Endometrium (tissue), 2 donors: Measurements from ENCODE around the gene IFT122.

Experiments used
- FAIRE-seq: peaks from 2 replicates; lab custom pipeline; 2012; peaks lifted over from hg19 to GRCh38; lab: Jason Lieb, UNC
- donor health status: control.
- donor health status: control.

The IFT122 gene

DNA sequence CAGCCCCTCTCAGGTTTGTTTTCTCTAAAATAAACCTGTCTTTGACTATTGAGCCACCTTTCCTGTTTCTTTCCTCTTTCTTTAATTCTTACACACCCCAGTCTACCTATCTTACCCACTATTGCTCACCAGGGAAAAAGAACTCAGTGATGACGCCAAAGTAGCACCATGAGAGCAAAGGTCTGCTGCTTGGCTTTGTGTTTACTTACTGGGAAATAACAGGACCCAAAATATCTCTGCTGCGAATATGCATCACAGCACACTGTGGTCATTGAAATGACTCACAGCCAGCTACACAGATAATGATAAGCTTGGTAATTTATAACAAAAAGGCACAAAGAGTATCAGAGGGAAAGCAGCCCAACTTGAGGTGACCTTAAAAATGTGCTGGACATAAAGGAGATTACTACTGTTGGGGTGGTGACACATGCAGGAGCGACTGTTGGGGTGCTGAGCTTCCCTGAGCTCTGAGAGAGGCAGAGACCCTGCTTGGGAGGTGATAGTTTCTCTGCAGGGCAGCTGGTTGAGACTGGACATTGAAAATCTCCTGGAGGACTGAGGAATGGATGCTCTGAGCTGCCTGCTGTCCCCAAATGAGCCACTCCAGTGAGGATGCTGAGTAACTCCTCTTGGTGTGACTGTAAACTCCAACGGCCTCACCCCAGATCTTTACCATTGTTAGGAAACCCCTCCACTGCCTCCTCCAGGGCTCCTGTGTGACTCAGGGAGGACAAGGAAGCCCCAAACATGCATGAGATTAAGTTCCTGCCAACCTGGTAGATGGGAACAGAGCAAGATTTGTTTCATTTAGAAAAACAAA, 26.1 kb upstream of the IFT122 start:
- FAIRE-seq = no peak

GRCh38 chr3:129415378-129415777, 24.6 kb upstream of the IFT122 start:
- no peak for FAIRE-seq

DNA sequence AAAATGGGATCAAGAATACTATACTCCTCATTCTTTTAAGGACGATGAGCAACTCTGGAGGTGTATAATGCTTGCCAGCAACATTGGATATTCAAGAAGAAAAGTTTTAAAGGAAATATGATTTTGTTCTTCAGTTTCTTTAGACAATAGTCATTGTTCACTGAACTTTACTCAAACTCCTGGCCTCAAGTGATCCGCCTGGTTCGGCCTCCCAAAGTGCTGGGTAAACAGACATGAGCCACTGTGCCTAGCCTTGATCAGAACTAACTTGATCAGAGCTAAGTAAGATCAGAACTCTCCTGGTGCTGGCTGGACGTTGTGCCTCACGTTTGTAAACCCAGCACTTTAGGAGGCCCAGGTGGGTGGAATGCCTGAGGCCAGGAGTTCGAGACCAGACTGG, 24.2 kb upstream of the IFT122 start:
- no peak for FAIRE-seq

DNA sequence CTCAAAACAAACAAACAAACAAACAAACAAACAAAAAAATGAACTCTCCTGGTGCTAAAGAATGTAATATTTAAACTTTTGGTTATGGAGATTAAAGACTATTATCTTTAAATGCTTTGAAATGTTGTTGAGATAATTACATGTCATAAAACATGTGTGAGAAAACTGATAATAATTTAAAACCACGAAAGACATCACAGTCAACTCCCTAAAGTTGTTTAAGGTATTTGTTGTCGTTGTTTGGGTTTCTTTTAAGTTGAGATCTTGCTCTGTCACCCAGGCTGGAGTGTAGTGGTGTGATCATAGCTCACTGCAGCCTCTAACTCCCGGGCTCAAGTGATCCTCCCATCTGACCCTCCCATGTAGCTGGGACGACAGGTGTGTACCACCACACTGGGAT, 23.6 kb upstream of the IFT122 start:
- no peak for FAIRE-seq

- FAIRE-seq = peak; percentile 99
Measured at GRCh38 chr3:129417326-129417725, 22.7 kb upstream of the IFT122 start.

GRCh38 chr3:129418041-129418973, 21.7 kb upstream of the IFT122 start:
- FAIRE-seq = no peak

GRCh38 chr3:129419476-129419875, 20.5 kb upstream of the IFT122 start:
- FAIRE-seq = no peak

GRCh38 chr3:129421236-129421883, 18.7 kb upstream of the IFT122 start:
- no peak for FAIRE-seq

GRCh38 chr3:129421988-129422745, 17.9 kb upstream of the IFT122 start:
- no peak for FAIRE-seq

GRCh38 chr3:129422897-129423296, 17.1 kb upstream of the IFT122 start:
- no peak for FAIRE-seq

GRCh38 chr3:129424185-129424841, 15.7 kb upstream of the IFT122 start:
- FAIRE-seq = no peak

DNA sequence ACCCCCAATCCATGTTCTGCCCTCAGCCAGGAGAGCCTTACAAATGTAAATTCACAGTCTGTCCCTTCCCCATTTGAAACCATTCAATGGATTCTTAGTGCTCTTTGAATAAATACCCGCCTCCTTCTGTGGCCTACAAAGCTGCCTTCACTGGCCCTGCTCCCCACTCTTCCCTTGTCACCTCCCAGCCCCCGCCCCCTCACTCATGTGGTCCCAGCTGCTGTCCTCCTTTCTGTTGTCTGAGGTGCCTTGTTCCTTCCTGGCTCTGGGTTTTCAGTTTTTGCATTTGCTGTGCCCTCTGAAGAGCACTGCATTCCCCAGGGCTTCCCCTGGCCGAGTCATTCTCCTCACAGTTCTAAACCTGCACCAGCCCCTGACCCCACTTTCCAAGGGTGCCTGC, 14.8 kb upstream of the IFT122 start:
- no peak for FAIRE-seq

DNA sequence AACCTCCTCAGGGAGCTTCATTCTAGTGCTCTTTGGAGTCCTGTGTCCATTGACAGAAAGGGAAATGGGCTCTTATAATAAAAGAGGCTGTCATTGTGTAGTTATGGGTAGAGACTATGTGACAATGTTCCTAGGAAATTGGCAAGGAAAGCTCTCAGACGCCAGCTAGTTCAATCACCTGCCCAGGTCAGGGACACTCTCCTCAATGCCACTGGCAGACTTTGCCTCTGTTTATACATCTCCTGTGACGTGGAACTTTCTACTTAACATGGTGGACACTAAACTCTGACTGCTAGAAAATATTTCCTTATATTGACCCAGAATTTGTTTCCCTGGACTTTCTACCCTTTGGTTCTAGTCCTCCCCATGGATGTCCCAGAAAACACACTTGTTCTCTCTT, 14.4 kb upstream of the IFT122 start:
- FAIRE-seq = no peak

DNA sequence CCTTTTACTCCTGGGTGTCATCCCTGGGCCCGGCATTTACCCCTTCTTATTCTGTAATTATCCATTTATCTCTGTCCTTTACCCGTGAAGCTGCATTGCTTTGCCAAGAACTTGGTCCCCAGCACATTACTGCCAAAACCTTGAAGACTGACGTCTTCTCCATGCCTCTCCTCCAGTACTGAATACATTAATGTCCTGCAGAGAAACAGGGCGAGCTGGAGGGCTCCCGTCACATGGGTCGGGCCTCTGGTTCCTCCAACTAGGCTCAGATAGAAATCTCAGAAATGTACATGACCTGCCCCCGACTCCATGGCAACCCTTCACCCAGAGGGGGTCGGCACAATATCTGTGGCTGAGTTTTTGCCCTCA, 12.0 kb upstream of the IFT122 start:
- FAIRE-seq = no peak

- FAIRE-seq = peak; percentile 76
Measured at GRCh38 chr3:129428376-129429079, 11.5 kb upstream of the IFT122 start, which contains the start of gene EFCAB12. EFCAB12 (minus strand) TSS chr3:129428636; CDS start chr3:129428488, 148 bp downstream.

GRCh38 chr3:129429080-129429451, 11.0 kb upstream of the IFT122 start:
- no peak for FAIRE-seq

DNA sequence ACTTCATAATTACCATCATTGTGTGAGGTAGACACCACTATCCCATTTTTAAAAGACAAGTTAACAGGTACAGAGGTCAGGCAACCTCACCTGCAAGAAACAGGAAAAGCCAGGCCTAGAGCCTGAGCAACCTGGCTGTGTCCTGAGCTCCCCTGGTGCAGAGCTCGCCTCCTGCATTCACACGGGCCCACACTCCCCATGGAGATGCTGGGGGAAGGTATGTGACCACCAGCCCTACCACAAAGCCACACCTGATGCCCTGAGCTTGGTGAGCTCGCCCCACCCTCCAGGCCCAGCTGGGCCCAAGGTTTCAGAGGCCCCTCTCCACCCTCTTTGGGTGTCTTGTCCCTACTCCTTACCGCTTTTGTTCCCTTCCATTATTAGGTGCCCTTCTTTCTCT, 10.4 kb upstream of the IFT122 start:
- FAIRE-seq = no peak

- no peak for FAIRE-seq
Measured at GRCh38 chr3:129432036-129432435, 8.0 kb upstream of the IFT122 start.

DNA sequence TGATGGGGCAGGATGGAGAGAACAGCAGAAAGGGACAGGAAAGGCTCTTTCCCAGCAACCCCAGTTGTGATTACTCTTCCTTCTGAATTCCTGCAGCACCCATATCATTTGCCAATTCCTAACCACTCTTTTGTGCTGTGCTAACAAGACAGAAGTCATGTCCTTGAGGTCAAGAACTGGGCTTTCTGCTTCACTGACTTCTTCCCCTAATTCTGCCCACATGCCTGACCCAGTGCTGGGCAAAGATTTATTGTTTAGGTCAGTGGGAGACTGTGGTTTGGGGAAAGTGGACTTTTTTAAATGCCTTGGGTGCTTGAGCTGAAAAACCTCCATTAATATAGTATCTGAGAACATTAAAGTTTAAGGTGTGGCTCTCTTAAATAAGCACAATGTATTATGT, 7.4 kb upstream of the IFT122 start:
- no peak for FAIRE-seq

DNA sequence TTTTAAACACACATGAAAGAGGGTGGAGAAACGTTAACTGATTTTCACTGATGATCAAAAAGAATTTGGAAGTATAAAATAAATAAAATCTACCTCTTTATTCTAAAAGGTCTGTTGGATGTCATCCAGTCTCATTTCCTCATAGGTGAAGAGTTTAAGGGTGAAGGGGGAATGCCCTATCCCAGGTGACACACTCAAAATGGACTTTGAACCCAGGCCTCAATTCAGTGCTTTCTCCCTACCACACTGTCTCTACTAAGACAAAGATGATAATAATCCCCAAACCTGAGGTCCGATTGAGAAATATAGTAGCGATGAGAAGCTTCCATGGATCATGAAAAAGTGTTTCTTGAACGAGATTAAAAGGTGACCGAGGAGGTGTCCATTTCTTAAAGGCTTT, 6.5 kb upstream of the IFT122 start:
- no peak for FAIRE-seq

DNA sequence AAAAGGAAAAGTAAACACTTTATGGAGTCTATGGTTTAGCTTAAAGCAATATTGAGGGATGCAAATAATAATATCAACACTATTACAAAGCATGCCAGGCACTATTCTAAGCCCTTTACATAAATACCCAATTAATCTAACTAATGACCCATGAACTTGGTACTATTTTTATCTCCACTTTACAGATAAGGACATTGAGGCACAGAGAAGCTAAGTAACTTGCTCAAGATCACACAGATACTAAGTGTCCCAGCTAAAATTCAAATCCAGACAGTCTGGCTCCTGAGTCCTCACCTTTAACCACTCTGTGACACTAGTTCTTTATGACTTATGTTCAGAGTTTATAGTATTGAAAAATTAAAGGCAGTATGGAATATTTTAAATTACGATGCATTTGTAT, 5.9 kb upstream of the IFT122 start:
- FAIRE-seq = no peak
